Liver (tissue), 9 donors: Measurements from ENCODE around the gene CSMD2. TPM values are rescaled to one million over a fixed set of nuclear protein-coding genes. Genes with fewer than 3 reads are reported as not detected.

Source experiments
- DNase-seq: peaks from one replicate; pipeline ENCODE4 v3.0.0-alpha.2; 2017; ENCODE audit warnings: low spot score
- H3K27ac ChIP-seq, 2 donors: one replicate each; pipeline ENCODE4 v1.7.0; 2013; ENCODE audit warnings: inconsistent platforms in 2 of 2, low read length in 2 of 2, control low read depth in 1 of 2, low read depth in 1 of 2, mild to moderate bottlenecking in 1 of 2
- H3K27me3 ChIP-seq, 4 donors: one replicate each; pipeline versions ENCODE4 v1.6.1 to v1.7.0; 2013; ENCODE audit warnings: low read length in 3 of 4, inconsistent platforms in 1 of 4, mild to moderate bottlenecking in 1 of 4, moderate library complexity in 1 of 4; ENCODE audit not compliant: control insufficient read depth in 4 of 4, insufficient read depth in 4 of 4
- H3K36me3 ChIP-seq, 4 donors: one replicate each; pipeline versions ENCODE4 v1.6.1 to v1.7.0; 2013; ENCODE audit warnings: low read length in 3 of 4, mild to moderate bottlenecking in 3 of 4, low read depth in 1 of 4, moderate library complexity in 1 of 4; ENCODE audit not compliant: control insufficient read depth in 4 of 4, insufficient read depth in 3 of 4
- H3K4me1 ChIP-seq, 4 donors: one replicate each; pipeline versions ENCODE4 v1.6.1 to v1.7.0; 2013; ENCODE audit warnings: low read length in 3 of 4, mild to moderate bottlenecking in 3 of 4, moderate library complexity in 1 of 4; ENCODE audit not compliant: control insufficient read depth in 4 of 4, insufficient read depth in 4 of 4
- H3K4me3 ChIP-seq, 3 donors: one replicate each; pipeline versions ENCODE4 v1.6.1 to v1.7.0; 2013; ENCODE audit warnings: low read length in 3 of 3, control low read depth in 1 of 3, low read depth in 1 of 3, mild to moderate bottlenecking in 1 of 3
- H3K9ac ChIP-seq, 2 donors: one replicate each; pipeline ENCODE4 v1.7.0; 2013; ENCODE audit warnings: low read length in 2 of 2, mild to moderate bottlenecking in 2 of 2, moderate library complexity in 2 of 2, control low read depth in 1 of 2, low read depth in 1 of 2
- H3K9me3 ChIP-seq, 4 donors: one replicate each; pipeline versions ENCODE4 v1.6.1 to v1.7.0; 2013; ENCODE audit warnings: low read length in 3 of 4; ENCODE audit not compliant: control insufficient read depth in 4 of 4
- ATF3 ChIP-seq: IDR thresholded peaks from 2 replicates; pipeline ENCODE4 v1.6.1; 2016; ENCODE audit warnings: antibody characterized with exemption
- CTCF ChIP-seq: fragments of 150-350 bp; IDR thresholded peaks from 2 replicates; pipeline ENCODE4 v1.5.1; 2017; ENCODE audit warnings: improper control_type of control experiment, low read depth, low read length; ENCODE audit not compliant: missing input control
- EGR1 ChIP-seq, 2 donors: IDR thresholded peaks; 2 replicates each; pipeline ENCODE4 v1.6.1; 2016 to 2018; ENCODE audit warnings: antibody characterized with exemption in 2 of 2, low read depth in 2 of 2
- FOXA1 ChIP-seq: IDR thresholded peaks from 2 replicates; pipeline ENCODE4 v1.6.1; 2016; ENCODE audit warnings: antibody characterized with exemption
- GABPA ChIP-seq, 2 donors: IDR thresholded peaks in 1 of 2; conservative IDR thresholded peaks in 1 of 2; 2 replicates each; pipeline ENCODE4 v1.6.1; 2016; ENCODE audit warnings: antibody characterized with exemption in 2 of 2, mild to moderate bottlenecking in 1 of 2, moderate library complexity in 1 of 2
- HNF4A ChIP-seq, 2 donors: conservative IDR thresholded peaks; 2 replicates each; pipeline ENCODE4 v1.6.1; 2016; ENCODE audit warnings: antibody characterized with exemption in 2 of 2, mild to moderate bottlenecking in 2 of 2
- HNF4G ChIP-seq: IDR thresholded peaks from 2 replicates; pipeline ENCODE4 v1.6.1; 2016; ENCODE audit warnings: antibody characterized with exemption
- JUND ChIP-seq, 2 donors: IDR thresholded peaks; 2 replicates each; pipeline ENCODE4 v1.6.1; 2016; ENCODE audit warnings: antibody characterized with exemption in 2 of 2
- MAX ChIP-seq: IDR thresholded peaks from 2 replicates; pipeline ENCODE4 v1.6.1; 2016; ENCODE audit warnings: antibody characterized with exemption
- NR2F2 ChIP-seq: IDR thresholded peaks from 2 replicates; pipeline ENCODE4 v1.6.1; 2016; ENCODE audit warnings: antibody characterized with exemption
- RAD21 ChIP-seq, 2 donors: IDR thresholded peaks; 2 replicates each; pipeline ENCODE4 v1.6.1; 2016; ENCODE audit warnings: antibody characterized with exemption in 2 of 2, mild to moderate bottlenecking in 2 of 2
- REST ChIP-seq: IDR thresholded peaks from 2 replicates; pipeline ENCODE4 v1.6.1; 2016; ENCODE audit warnings: antibody characterized with exemption, mild to moderate bottlenecking
- RXRA ChIP-seq, 2 donors: IDR thresholded peaks; 2 replicates each; pipeline ENCODE4 v1.6.1; 2017 to 2018; ENCODE audit warnings: antibody characterized with exemption in 2 of 2, mild to moderate bottlenecking in 1 of 2
- SP1 ChIP-seq: IDR thresholded peaks from 2 replicates; pipeline ENCODE4 v1.6.1; 2018; ENCODE audit warnings: antibody characterized with exemption, mild to moderate bottlenecking
- TAF1 ChIP-seq: conservative IDR thresholded peaks from 2 replicates; pipeline ENCODE4 v1.6.1; 2016; ENCODE audit warnings: antibody characterized with exemption, mild to moderate bottlenecking
- YY1 ChIP-seq: IDR thresholded peaks from 2 replicates; pipeline ENCODE4 v1.6.1; 2016; ENCODE audit warnings: antibody characterized with exemption, mild to moderate bottlenecking
- ZBTB33 ChIP-seq: IDR thresholded peaks from 2 replicates; pipeline ENCODE4 v1.6.1; 2016; ENCODE audit warnings: antibody characterized with exemption
- WGBS: extraction: QIAGEN DNeasy Blood & Tissue Kit; methylation state at CpG from one replicate; pipeline ENCODE4 v1.1.7; 2013; 5-methylcytosine and 5-hydroxymethylcytosine counted together
- polyA plus RNA-seq, 2 donors: library from polyadenylated mRNA; stranded (reverse) in 1 of 2; unstranded in 1 of 2; fragments of 200-250 nt in 1 of 2; fragments of >200 nt in 1 of 2; fragmentation: Nextera tagmentation in 1 of 2; extraction: Ambion mirVana in 1 of 2; gene quantifications; one replicate each; pipeline versions ENCODE4 v1.2.1 to v1.2.3, GENCODE V29; 2013 to 2015
- total RNA-seq, 2 donors: library from RNA; depleted of rRNA; stranded (reverse); fragments of >200 nt; gene quantifications; one replicate each; pipeline ENCODE4 v1.2.3, GENCODE V29; 2014
- donor health status: healthy.
- donor health status: healthy.
- donor health status: healthy.
- donor health status: healthy.
- donor health status: healthy.

CSMD2 gene
- total and polyA plus RNA-seq, 4 donors = 0.08 to 0.09 TPM; not detected in 2

- Histone ChIP-seq H3K27me3 (peaks cover 0 to 2% (median 0%) of the 10 kb centered on the region in 4 donors), H3K4me1 (no peaks in the 10 kb centered on the region), H3K9me3 (no peaks in the 10 kb centered on the region), H3K4me3 (no peak overlapping the region), H3K36me3 (no peaks in the 10 kb centered on the region), H3K27ac (no peak overlapping the region), H3K9ac (no peak overlapping the region)
- 79% methylated on average over 7 of the region's 7 CpGs for WGBS
- TF ChIP-seq REST (no peak), JUND (IDR thresholded peaks at IDR 0.05) (no peak), RAD21 (IDR thresholded peaks at IDR 0.05) (no peak), HNF4A (conservative IDR thresholded peaks at IDR 0.05) (no peak), YY1 (no peak), EGR1 (IDR thresholded peaks at IDR 0.05; ENCODE audit: low read depth in 2 of 2) (no peak), TAF1 (no peak), MAX (no peak), RXRA (IDR thresholded peaks at IDR 0.05) (no peak), ATF3 (no peak), SP1 (no peak), NR2F2 (no peak), ZBTB33 (no peak), GABPA (IDR thresholded peaks at IDR 0.05 in 1 of 2, conservative IDR thresholded peaks at IDR 0.05 in 1 of 2) (no peak), FOXA1 (no peak), HNF4G (no peak), CTCF (no peak)
- no peak for DNase-seq
Measured at GRCh38 chr1:33819913-33820311, 345.1 kb downstream of the CSMD2 start.
